ENCODE results near the gene RGS19.

RGS19 gene

DNA sequence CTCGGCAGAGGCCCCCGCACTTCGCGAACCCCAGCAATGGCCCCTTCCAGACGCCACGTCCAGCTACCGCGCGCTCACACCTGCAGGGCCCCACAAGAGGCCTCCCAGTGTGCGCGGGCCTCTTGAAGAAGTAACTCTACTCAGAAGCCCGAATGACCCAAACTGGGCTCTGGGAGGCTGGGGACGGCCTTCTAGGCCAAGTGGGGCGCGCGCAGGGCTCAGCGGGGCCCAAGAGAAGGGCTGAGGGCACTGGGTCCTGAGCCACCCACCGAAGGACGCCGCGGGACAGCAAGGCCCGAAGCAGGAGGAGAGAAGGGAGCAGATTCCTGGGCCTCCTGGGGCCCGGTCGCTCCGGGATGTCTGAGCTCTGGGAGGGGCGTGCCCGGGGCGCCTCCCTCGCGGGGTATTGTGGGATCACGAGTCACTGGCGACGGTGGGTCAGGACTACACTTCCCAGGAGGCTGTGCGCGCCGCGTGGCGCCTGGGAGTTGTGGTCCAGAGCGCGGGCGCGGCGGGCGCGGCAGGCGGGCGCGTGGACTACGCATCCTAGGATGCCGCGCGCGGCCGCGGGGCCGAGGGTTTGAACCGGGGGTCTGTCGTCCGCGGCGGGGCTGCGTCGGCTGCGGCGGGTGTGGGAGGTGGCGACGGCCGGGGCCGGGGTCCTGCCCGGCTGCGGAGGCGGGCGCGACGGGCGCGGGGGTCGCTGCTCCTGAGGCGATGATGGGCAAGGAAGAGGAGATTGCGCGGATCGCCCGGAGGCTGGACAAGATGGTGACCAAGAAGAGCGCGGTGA lies 16.5 kb downstream of the RGS19 start, which contains the start of gene TCEA2:
Gene TCEA2 (plus strand): TSS at position 603 of the 793 bp plus-strand sequence. CDS start 115 bp downstream, at position 718.
- DNase-seq: peak; percentile 92 to 99

- DNase-seq: no peak
Measured at GRCh38 chr20:64062276-64062595, 17.1 kb downstream of the RGS19 start.

DNA sequence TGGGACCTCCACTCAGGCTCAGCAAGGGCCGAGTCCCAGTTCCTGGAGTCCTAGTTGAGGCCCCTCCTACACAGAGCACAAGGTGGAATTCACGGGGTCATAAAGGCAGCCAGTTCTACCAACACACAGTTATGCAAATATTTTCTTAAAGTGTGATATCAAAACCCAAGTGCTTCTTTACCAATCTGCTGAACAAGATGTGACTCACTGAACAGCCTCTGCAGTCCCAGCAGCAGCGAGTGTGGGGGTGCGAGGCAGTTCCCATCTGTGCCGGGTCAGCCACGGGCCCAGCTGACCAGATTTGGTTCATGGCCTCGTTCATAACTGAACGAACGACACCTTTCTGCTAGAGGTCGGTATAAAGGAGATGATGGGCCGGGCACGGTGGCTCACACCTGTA lies 20.8 kb downstream of the RGS19 start:
- DNase-seq: no peak

DNA sequence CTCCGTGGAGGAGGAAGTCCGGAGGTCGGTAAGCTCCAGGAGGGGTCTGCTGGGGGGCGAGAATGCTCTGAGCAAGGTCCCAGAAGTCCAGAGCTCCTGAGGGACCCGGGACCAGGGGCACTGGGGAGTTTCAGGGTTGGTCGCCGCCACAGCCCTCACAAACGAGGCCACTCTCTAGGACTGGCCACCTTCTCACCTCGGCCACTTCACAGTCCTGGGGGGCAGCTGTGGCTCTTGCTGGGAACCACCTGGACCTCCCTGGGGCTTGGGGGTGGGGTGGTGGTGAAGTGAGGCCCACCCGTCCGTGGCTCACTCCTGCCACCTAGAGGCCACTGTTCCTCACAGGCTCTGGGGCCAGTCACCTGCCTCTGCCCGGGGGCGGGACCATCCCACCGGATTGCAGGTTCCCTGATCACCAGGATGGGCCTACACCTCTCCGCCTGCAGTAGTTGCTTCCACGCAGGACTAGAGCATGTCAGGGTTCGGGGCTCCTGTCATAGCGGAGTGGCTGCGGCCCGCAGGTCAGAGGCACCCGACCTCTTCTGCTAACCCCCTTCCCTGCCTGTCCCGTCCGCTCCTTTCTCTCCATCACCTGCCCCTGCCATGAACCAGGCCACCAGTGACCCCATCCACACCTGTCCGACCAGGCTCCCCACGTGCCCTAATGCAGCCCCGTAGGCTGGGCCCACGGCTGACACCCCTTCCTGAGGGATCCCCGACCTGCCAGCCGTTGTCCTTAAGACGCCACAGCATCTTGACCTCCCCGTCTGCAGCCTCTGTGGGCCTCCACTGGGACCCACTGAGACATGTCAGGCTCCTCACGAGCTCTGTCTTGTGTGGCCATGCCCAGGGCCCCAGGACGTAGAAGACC lies 21.5 kb downstream of the RGS19 start:
- peak; percentile 81 to 83 for DNase-seq

DNA sequence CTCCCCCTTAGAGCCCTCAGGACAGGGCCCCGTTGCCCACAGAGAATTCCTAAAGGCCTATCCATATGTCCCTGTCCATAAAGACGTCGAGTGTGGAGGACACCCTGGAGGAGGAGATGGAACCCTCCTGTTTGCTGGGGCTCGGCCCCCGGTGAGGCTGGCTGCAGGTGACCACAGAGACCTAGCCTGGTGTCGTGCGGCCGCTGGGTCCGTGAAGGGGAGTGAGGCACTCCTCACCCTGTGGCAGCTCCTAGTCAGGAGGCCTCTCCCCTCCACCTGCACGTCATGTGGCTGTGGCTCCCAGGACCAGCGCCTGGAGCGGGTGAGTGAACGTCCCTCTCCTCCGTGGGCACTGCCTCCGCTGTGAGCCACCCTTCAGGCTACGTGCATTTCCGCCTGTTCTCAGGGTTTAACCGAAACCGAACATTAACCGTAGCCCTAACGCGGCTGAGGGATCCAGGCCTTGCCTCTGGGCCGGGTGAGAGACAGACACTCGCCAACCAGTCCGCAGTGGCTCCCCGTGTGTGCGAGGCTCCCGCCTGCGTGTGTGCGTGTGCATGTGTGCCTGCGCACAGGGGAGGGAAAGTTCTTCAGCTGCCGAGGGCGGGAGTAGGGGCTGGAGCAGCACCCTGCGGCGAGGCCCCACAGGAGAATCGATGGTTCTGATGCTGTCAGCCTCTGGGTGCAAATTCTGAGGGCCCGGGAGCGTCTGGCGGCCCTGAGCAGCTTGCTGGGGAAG lies 22.3 kb downstream of the RGS19 start:
- DNase-seq: no peak

DNA sequence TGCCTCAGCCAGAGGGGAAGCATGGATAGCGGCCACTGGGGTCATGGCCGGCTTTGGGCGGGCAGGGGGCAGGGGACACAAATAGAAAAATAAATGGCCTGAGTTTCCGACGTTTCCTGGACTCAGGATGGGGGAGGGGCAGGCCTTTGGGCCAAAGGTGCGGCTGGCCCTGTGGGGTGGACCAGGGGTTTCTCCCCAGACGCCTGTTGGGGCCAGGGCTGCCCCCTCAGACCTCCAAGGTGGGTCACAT lies 22.8 kb downstream of the RGS19 start:
- DNase-seq: no peak

GRCh38 chr20:64055893-64056638 lies 23.3 kb downstream of the RGS19 start:
- DNase-seq: peak in 1 of 2 experiments; percentile 84

DNA sequence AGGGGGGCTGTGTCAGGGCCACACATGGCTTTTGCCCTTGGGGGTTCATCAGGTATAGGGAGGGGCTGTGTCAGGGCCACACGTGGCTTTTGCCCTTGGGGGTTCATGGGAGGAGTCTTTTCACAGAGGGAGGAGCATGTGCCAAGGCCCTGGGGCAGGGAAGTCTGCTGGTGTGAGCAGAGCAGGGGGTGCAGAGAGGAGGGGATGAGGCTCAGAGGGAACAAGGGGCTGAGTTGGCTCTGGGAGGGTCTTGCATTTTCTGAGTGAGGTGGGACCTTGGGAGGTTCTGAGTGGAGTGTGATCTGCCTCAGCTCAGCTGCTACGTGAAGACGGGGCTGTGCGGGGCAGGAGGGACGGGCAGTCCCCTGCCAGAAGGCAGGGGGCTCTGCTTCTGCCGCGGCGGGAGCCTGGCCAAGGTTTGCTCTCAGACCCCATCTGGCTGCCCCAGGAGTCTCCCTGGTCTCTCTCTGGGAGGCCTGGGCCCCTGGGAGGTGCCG lies 23.9 kb downstream of the RGS19 start:
- DNase-seq: peak in 1 of 2 experiments; percentile 84

DNA sequence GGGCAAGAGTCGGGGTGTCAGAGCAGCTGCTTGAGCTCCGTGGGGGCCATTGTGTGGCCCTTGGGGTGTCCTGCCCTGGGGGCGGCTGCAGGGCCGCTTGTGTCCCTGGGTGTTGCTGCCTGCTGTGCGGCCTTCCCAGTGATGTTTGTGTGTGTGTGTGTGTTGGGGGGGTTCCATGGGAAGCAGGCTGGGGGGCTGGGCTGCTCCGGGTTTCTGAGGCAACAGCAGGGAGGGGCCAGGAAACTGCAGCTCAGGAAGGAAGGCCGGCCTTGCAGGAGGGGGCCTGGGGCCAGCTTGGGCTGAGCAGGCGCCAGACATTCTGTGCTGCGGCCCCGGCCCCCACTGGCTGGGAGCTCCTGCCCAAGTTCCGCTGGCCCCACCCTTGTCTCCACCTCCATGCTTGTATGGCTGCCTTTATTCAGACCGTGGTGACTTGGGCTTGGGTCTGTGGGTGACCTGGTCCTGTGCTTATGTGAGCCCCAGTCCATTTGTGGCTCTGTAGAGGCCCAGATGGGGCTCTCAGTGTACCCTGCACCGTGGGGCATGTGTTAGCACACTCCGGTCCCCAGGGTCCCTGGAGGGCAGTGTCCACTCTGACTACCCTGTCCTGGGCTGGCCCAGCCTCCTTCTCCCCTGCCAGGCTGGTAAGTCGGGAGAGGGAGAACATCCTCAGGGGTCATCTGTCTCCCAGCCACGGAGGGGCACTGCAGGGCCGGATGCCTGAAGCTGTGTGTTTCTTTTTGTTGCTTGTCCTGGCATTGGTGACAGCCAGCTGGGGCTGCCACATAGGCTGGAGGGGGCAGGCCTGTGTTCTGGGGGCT lies 25.3 kb downstream of the RGS19 start:
- peak; percentile 42 to 73 for DNase-seq

DNA sequence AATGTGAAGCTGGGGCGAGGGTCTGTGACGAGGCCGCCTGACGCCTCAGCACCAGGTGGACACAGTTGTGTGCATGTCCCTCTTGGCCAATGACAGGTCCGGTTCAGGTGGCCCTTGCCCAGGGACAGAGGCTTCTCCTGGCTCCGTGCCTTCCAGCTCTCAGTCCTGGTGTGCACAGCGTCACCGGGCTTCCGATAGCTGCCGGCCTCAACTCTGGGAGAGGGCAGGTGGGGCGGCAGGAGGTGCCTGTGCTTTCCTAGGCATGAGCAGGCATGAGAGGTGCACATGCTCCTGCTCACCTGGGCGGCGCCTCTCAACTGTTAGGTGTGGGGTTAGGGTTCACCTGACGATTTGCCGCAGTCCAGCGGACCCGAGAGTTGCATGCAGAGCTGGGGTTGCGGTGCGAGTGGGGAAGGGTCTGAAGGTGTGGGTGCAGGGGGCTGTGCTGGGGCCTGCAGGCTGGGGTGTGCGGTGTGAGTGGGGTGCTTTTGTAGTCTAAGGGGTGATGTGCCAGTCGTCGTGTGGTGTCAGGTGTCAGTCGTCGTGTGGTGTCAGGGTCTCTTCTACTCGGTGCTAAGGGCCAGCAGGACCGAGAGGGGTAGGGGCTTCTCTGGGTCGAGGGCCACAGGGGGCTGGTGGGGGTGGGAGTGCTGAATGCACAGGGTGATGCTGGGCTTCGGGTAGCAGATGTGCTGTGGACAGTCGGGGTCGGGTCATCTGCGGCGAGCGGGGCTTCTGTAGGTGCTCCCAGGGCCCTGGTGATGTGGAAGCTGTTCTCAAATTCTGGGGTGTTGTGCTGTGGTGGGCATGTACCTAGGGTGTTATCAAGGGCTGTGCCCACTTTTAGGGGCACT lies 26.1 kb downstream of the RGS19 start:
- no peak for DNase-seq

DNA sequence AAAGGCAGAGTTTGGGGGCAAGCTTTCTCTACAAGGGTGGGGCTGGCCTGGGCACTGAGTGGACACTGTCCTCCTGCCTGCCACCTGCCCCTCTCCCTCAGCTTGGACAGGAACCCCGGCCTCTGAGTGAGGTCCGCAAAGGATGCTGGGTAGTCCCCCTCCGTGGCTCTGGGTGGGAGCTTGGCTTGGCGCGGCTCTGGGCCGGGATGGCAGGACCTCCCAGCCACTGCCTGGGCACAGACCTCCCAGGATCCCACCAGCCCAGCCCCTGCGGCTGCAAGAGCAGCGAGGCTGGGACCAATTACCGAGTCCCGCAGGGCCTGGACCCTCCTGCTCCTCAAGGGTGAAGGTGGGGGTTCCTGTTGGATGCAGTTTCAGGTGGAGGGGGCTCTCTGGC lies 27.0 kb downstream of the RGS19 start:
- no peak for DNase-seq

DNA sequence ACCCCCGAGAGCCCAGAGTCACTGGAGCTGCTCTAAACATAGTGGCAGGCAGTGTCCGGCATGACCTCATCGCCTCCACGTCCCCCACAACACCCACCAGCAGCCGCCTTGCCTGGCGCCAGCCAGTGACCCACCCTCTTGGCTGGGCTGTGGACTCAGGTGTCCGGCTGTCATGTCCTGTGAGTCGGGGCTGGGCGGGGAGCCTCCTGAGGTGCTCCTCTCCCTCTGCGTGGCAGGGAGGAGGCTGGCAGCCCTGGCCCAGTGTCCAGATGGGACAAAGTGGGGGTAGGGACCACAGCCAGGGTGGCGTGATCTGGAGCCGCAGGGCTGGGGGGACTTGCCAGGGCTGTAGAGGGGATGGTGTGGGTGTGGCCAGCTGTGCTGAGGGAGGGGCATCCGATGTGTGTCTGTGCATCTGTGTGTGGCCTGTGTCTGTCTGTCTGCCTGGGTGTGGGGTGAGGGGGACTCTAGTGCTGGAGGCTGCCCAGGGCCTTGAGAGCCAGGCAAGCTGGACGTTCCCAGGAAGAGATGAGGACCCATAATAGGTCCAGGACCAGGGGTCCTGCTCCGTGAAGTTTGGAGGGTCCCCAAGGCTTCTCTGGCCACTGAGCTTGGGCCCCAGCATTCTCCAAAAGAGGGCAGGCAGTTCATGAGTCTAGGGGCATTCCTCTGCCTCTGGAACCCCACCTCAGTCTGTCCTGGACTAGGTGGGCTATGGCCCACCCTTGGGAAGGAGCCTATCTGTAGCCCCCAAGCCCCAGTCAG lies 27.6 kb downstream of the RGS19 start:
- no peak for DNase-seq

- DNase-seq: no peak
Measured at GRCh38 chr20:64051033-64051452, 28.3 kb downstream of the RGS19 start.

- DNase-seq: no peak
Measured at GRCh38 chr20:64050261-64051032, 28.9 kb downstream of the RGS19 start.

DNA sequence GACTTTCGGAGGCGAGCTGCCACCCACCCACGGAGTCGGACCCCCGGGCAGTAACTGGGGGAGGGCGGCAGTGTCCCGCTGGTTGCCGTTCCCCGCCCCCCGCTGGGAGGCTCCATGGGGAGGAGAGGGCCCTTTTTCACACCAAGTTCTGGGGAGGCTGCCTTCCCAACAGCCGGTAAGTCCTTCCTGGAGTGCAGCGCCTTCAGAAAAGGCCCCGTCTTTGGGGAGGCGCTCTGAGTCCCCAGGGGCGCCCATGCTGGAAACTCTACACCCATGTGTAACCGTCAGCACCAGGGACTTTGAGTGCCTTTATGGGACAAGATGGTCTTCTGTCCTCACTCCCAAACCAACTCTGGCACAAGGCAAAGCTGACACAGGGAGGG lies 29.4 kb downstream of the RGS19 start:
- DNase-seq: no peak

- DNase-seq: peak in 1 of 2 experiments; percentile 51
Measured at GRCh38 chr20:64049060-64049877, 30.0 kb downstream of the RGS19 start, which contains the start of gene SOX18. Gene SOX18, minus strand, starts transcription at chr20:64049639. Its CDS starts 123 bp downstream, at chr20:64049516.

DNA sequence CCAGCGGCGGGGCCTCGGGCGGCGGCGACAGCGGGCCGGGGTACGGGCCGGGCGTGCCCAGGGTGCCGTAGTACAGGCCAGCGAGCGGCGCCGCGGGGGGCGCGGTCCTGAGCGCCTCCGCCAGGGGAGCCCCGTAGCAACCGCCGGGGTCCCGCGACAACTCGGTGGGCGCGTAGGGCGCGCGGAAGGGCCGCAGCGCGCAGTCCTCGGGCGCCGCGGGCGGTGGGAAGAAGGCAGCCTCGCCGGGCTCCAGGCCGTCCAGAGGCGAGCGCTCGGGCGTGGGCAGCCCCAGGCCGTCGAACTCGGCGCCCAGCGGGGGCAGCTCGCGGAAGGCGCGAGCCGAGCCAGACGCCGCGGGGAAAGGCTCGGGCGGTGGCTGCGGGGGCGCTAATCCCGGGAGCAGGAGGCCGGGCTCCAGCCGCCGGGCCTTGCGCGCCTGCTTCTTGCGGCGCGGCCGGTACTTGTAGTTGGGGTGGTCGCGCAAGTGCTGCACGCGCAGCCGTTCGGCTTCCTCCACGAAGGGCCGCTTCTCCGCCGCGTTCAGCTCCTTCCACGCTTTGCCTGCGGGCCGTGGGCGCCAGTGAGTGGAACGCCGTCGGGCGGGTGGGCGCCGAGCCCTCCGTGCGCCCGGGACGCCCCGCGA lies 30.8 kb downstream of the RGS19 start:
- DNase-seq: no peak

DNA sequence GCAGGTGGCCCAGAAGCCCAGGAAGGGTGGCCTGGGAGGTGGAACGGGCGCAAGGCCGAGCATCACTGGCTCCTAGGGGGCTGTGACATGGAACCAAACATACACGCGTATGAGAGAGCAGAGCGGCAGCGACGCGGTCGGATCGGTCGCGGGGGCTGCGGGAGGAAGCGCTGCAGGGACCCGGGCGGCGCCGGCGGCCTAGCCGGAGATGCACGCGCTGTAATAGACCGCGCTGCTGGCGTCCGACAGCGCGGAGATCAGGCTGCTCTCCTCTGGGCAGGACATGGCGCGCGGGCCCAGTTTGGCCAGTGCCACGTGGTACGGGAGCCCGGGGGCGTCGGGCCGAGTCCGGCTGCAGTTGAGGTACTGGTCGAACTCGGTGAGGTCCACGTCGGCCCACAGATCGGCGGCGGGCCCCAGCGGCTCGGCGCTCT lies 31.3 kb downstream of the RGS19 start:
- no peak for DNase-seq

All from NCI-H446 (cell line).